Thymus (tissue), 11 donors: ENCODE results near the gene LCTL. TPM values are rescaled to one million over a fixed set of nuclear protein-coding genes. Genes with fewer than 3 reads are reported as not detected.
"Not testable (repeated sequence)": the region's sequence is repeated elsewhere in the genome, so short reads cannot be mapped to it uniquely, and the experiment has no call there.

Experiments
- DNase-seq, 9 donors: peaks; one replicate each; pipeline ENCODE4 v3.0.0-alpha.2; 2013; ENCODE audit warnings: low spot score in 9 of 9, low read depth in 6 of 9, missing footprints in 1 of 9
- H3K27ac ChIP-seq, 2 donors: one replicate each; pipeline ENCODE4 v1.5.1; 2013; ENCODE audit warnings: control low read depth in 1 of 2, low read depth in 1 of 2, low read length in 1 of 2, mild to moderate bottlenecking in 1 of 2, moderate library complexity in 1 of 2
- H3K27me3 ChIP-seq, 2 donors: one replicate each; pipeline ENCODE4 v1.5.1; 2013; ENCODE audit warnings: low read length in 1 of 2; ENCODE audit not compliant: control insufficient read depth in 2 of 2, insufficient read depth in 1 of 2
- H3K36me3 ChIP-seq, 2 donors: one replicate each; pipeline ENCODE4 v1.5.1; 2013; ENCODE audit warnings: low read length in 1 of 2, mild to moderate bottlenecking in 1 of 2, moderate library complexity in 1 of 2; ENCODE audit not compliant: control insufficient read depth in 2 of 2, insufficient read depth in 2 of 2
- H3K4me1 ChIP-seq, 2 donors: one replicate each; pipeline ENCODE4 v1.5.1; 2013; ENCODE audit warnings: low read length in 2 of 2; ENCODE audit not compliant: control insufficient read depth in 2 of 2, insufficient read depth in 2 of 2
- H3K4me3 ChIP-seq, 2 donors: one replicate each; pipeline ENCODE4 v1.5.1; 2013; ENCODE audit warnings: low read length in 2 of 2, control low read depth in 1 of 2, mild to moderate bottlenecking in 1 of 2
- H3K9me3 ChIP-seq, 2 donors: one replicate each; pipeline ENCODE4 v1.5.1; 2013; ENCODE audit warnings: low read length in 1 of 2, mild to moderate bottlenecking in 1 of 2; ENCODE audit not compliant: control insufficient read depth in 2 of 2, insufficient read depth in 1 of 2
- WGBS: extraction: QIAGEN DNeasy Blood & Tissue Kit; methylation state at CpG from one replicate; pipeline ENCODE4 v1.1.7; 2013; 5-methylcytosine and 5-hydroxymethylcytosine counted together
- polyA plus RNA-seq: library from polyadenylated mRNA; stranded (reverse); fragments of 200-250 nt; gene quantifications from one replicate; pipeline ENCODE4 v1.2.3, GENCODE V29; 2013
- total RNA-seq: library from RNA; stranded (reverse); fragments of 120-200 nt; gene quantifications from one replicate; pipeline ENCODE4 v1.2.4, GENCODE V29; 2013
- donor health status: healthy.

Gene LCTL
- total and polyA plus RNA-seq, 2 donors, result 0.07 TPM; not detected in 1

DNA sequence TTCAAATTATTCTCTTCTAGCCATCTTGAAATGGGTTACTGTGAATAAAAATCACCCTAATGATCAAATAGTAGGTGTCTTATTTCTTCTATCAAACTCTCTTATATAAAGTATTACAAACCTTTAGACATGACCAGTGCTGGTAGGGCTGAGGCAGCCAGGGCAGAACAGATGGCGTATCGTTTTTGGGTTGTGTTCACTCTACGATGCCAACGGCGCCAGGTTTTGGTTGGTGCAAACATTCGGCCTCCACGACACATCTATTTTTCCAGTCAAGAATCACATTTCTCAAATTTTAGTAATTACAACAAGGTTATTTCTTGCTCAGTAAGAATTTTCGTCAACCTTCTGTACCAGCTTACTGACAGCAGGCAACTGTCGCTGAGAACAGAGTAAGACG is 63.3 kb downstream of the LCTL start:
- WGBS, result 95% methylated on average over 10 of the region's 10 CpGs
- no peak overlapping the region for H3K4me3 ChIP-seq
- H3K27me3 ChIP-seq, result no peaks in the 10 kb centered on the region
- no peaks in the 10 kb centered on the region for H3K9me3 ChIP-seq
- H3K27ac ChIP-seq, result no peak overlapping the region
- peaks cover 25 to 57% of the 10 kb centered on the region in 2 donors for H3K36me3 ChIP-seq
- no peak for DNase-seq
- peaks cover 20 to 21% of the 10 kb centered on the region in 2 donors for H3K4me1 ChIP-seq

DNA sequence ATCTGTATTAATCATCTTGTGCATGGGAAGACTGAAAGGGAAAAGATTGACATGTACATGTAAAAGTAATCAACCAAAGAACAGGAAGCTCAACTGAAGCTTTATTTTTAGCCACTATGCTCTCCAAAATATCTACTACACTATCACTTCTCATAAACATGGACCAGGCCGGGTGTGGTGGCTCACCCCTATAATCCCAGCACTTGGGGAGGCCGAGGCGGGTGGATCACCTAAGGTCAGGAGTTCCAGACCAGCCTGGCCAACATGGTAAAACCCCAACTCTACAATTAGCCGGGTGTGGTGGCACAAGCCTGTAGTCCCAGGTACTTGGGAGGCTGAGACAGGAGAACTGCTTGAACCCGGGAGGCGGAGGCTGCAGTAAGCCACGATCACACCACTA is 65.5 kb downstream of the LCTL start:
- H3K27me3 ChIP-seq, H3K9me3 ChIP-seq, H3K27ac ChIP-seq, H3K4me3 ChIP-seq, DNase-seq: not testable (repeated sequence)
- H3K4me1 ChIP-seq, result peaks cover 18 to 28% of the 10 kb centered on the region in 2 donors
- H3K36me3 ChIP-seq, result peaks cover 25 to 57% of the 10 kb centered on the region in 2 donors
- WGBS, result 96% methylated on average over 7 of the region's 7 CpGs

DNA sequence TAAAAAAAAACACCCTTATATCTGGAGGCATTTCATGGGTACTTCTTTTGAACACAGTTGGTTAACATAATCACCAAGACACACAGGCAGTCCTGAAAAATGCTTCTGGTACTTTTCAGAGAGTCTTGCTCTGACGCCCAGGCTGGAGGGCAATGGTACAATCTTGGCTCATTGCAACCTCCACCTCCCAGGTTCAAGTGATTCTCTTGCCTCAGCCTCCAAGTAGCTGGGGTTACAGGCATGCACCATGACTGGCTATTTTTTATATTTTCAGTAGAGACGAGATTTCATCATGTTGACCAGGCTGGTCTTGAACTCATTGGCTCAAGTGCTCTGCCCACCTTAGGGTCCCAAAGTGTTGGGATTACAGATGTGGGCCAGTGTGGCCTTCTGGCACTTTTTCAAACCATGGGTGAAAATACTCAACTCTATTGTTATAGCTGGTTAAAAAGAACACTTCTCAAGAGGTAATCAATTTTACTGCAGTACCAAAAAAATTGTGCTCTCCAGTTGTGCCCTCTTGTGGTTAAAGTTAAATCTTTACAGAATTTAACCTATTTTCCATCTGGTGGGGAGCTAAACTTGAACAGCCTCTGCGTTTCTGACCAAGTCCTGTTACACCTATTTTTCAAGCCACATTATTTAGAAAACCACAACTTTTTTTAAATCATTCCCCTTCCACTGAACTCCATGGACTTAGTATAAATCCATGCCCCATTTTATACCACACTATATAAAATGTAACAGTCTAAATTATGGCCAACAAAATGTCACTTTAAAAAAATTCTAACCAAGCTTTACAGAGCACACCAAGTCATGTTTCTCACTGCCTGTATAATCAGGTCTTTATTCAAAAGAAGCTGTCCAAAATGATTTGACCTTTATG is 67.1 kb downstream of the LCTL start:
- no peak overlapping the region for H3K4me3 ChIP-seq
- peak in 4 of 9 donors; percentile 10 to 62 (median 24) for DNase-seq
- peaks cover 13 to 26% of the 10 kb centered on the region in 2 donors for H3K4me1 ChIP-seq

More for the DNA sequence above, 67.1 kb downstream of the LCTL start:
- Histone ChIP-seq H3K27me3 (no peaks in the 10 kb centered on the region), H3K27ac (peak overlapping the region; percentile 56 to 72), H3K9me3 (no peaks in the 10 kb centered on the region), H3K36me3 (peaks cover 31 to 73% of the 10 kb centered on the region in 2 donors)
- 81% methylated on average over 3 of the region's 3 CpGs for WGBS

Other genes with a start within 250 kb of the LCTL start
- gene TIPIN, start 209.3 kb downstream of the LCTL start, total RNA-seq, result 15.1 TPM
- 6.2 TPM for gene TIPIN, start 209.3 kb downstream of the LCTL start, polyA plus RNA-seq
- 31.1 TPM for gene MAP2K1, start 179.1 kb downstream of the LCTL start, total RNA-seq
- 55.0 TPM for gene MAP2K1, start 179.1 kb downstream of the LCTL start, polyA plus RNA-seq
- 30.2 TPM for gene SNAPC5, start 68.2 kb downstream of the LCTL start, total RNA-seq
- 39.9 TPM for gene SNAPC5, start 68.2 kb downstream of the LCTL start, polyA plus RNA-seq
- 5,160 TPM for gene RPL4, start 61.1 kb downstream of the LCTL start, total RNA-seq
- gene RPL4, start 61.1 kb downstream of the LCTL start, polyA plus RNA-seq, result 2,770 TPM
- 23.2 TPM for gene ZWILCH, start 60.7 kb downstream of the LCTL start, total RNA-seq
- 7.6 TPM for gene ZWILCH, start 60.7 kb downstream of the LCTL start, polyA plus RNA-seq
- gene SMAD6, start 136.2 kb upstream of the LCTL start, total RNA-seq, result 1.0 TPM
- 2.8 TPM for gene SMAD6, start 136.2 kb upstream of the LCTL start, polyA plus RNA-seq